Measurements from ENCODE around the gene GAREM2.

The GAREM2 gene

DNA sequence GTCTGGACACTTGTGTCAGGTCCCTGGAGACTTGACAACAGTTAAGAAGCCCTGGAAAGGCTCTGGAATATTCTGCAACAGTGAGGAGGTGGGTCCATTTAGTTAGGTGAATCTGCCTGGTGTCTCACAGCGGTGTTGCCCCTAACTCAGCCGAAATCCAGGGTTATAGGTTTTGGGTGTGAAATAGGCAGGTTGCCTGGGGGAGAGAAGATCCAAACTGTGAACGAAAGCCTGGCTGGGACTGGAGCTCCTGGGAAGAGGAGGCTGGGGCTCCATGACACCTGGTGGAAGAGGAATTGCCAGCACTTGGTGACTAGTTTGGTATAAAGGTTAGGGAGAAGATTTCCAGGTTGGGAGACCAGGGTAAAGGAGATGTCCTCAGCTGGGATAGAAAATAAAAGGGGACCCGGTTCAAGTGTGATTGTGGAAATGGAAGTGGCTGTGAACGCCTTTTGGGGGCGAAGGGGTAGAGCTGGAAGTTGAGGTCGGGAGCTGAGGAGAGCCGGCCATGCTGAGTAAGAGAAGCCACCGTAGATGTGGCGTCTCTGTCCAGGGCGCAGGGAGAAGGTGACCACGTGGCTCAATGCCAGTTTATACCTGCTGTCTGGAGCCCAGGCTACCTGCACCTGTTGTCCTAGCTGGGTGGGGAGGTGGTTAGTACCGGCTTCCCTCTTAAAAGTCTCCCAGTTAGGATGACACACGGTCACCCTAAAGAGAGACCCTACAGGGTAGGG, 3.0 kb upstream of the GAREM2 start:
- no peak for DNase-seq

DNA sequence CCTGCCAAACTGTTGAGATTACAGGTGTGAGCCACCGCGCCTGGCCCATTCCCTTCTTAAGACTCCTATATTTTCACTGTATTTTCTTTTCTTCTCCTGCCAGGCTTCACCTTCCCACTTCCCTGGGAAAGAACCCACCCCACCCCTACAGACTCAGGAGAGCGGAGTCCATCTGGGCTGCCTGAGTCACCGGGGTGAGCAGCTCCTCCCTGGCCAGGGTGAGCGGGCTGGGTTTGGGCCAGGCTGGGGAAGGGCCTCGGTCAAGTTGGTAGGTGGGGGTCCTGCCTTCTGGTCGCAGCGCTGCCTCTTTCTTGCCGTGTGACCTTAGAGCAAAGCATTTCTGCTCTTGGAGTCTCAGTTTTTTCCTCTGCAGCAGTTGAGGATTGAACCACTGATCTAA, 2.1 kb upstream of the GAREM2 start:
- DNase-seq = no peak

DNA sequence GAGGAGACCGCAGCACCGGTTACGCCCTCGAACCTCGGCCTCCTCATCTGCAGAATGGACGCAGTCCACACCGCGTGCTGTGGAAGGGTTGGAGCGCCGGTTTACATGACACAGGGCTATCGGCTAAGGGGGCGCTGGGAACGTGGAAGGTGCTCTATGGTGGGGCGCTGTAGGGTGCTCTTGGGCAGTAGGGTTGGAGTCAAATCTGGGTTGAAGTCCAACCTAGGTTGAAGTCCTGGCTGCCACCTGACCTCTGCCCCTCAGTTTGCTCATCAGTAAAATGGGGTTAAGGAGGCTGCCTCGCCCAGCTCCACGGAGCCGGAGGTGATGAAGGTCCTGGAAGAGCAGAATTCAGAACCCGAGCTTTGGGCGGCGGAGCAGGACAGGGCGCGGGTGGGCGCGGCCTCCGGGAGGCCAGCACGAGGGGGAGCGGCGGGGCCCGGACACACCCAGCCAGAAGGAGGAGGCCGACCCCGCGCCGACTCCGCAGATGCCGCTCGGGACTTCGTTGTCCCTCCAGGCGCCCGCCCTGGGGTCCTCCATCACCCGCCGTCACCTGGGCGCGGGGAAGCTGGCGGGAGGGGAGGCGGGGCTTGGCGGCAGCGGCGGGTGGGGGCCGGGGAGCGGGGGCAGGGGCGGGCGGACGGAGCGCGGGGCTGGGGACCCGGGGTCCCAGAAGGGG, 558 bp upstream of the GAREM2 start:
- peak in 1 of 56 donors; percentile 36 for DNase-seq

DNA sequence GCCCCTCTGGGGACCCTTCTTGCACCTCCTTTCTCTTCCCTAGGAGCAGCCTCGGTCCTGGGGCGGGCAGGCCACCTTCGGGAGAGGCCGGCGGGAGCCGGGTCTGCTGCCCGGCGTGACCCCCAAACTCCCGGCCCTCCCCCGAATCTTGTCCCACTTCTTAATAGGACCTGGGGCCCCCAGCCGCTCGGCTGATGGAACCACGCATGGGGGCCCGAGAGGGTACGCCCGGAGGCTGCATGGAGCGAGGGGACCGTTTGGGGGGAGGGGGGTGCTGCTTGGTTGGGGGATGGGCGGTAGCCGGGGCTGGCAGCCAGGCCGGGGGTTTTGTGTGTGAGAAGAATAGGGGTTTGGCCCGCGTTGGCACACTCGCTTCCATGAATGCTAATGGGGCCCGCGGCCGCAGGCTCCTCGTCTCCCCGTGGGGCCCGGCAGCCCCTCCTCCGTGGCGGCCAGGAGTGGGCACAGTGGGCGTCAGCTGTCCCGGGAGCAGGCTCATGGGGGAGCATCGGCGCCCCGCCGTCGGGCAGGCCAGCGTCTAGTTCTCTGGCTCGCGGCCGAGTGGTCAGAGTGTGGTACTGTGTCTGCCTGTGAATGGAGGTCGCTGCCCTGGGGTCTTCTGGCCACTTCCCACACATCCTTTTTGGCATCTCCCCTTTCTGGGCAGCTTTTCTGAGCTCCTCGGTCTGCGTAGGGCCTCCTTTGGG, 1.0 kb downstream of the GAREM2 start:
- DNase-seq = peak in 38 of 56 donors; percentile 23 to 81 (median 52)

GRCh38 chr2:26174691-26175465, 2.0 kb downstream of the GAREM2 start:
- no peak for DNase-seq

- DNase-seq = no peak
Observed at GRCh38 chr2:26175466-26176278, 2.8 kb downstream of the GAREM2 start.

GRCh38 chr2:26176279-26176615, 3.4 kb downstream of the GAREM2 start:
- no peak for DNase-seq

DNA sequence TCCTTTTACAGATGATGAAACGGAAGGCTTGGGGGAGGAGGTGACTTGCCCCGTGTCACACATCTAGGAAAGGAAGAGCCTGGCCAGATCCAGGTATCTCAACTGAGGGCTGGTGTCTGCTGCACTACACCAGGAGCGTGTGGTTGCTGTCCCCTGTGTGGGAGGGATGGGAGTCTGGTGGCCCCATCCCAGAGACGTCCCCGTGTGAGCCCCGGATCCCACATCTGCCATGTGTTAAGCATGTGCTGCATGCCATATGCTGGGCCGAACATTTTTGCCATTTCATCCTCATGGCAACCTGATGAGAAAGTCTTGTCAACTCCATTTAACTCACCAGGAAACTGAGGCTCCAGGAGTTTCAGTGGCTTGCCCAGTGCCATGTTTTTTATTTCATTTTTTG, 4.2 kb downstream of the GAREM2 start:
- DNase-seq = no peak

DNA sequence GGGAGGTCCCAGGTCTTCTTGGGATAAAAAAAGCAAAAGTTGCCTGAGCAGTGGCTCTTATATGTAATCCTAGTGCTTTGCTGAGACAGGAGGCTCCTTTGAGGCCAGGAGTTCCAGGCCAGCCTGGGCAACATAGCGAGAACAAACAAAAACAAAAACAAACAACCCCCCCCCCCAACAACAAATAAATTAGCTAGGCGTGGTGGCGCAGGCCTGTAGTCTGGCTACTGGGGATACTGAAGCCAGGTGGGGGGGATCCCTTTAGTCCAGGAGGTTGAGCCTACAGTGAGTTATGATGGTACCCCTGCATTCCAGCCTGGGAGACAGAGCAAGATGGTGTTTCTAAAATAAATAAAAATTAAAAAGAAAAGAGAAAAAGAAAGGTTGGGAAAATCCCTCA, 5.4 kb downstream of the GAREM2 start:
- DNase-seq = no peak

DNA sequence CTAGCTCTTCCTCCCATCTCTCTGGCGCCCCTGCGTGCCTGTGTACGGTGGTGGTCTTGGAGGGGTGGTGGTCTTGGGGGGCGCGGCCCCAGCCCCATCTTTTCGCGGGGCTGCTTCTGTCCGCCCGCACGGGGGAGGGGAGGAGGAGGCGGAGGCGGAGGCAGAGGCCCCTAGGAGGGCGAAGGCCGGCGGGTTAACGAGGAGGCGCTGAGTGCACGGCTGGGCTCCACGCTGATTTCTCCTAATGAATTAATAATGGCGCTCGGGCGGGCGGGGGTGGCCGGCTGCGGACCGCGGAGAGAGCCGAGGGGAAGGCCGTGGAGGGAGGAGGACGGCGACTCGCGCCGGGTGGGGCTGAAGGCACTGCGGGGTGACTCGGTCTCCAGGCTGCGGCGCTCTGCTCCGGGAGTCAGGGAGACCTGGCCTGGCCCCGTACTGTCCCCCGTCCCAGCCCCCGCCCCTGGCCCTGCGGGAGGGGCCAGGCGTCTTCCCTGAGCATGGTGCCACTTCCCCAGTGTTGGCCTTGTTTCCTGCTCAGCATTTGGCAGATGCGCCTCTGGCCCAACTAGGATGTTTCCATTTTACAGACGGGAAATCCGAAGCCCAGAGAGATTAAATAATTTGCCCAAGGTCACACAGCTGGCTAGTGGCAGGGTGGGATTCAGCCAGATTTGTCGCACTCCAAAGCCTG, 6.0 kb downstream of the GAREM2 start:
- DNase-seq = peak in 15 of 56 donors; percentile 20 to 66 (median 36)

DNA sequence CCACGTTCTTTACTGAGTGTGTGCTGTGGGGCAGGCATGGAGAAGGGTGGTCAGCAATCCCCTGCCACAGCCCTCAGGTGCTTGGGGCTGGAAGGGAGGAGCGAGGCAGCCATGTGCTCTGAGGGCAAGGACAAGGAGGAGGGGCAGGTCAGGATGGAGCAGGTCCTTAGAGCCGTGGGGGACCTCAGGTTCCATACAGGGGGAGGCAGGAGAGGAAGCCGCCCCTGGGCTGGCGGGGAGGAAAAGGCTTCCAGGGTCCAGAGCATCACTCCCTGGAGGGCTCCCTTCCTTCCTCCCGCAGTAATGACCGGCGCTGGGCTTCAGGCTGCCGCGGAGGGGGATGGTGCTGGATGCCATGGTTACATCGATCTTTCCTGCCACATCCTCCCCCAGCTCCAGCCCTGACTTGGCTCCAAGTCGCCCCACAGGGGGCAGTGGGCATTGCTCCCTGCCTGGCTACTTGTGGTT, 6.6 kb downstream of the GAREM2 start:
- DNase-seq = peak in 17 of 56 donors; percentile 23 to 71 (median 35)

GRCh38 chr2:26182441-26182840, 9.6 kb downstream of the GAREM2 start:
- DNase-seq = no peak

- no peak for DNase-seq
Observed at GRCh38 chr2:26182887-26183630, 10.2 kb downstream of the GAREM2 start.

DNA sequence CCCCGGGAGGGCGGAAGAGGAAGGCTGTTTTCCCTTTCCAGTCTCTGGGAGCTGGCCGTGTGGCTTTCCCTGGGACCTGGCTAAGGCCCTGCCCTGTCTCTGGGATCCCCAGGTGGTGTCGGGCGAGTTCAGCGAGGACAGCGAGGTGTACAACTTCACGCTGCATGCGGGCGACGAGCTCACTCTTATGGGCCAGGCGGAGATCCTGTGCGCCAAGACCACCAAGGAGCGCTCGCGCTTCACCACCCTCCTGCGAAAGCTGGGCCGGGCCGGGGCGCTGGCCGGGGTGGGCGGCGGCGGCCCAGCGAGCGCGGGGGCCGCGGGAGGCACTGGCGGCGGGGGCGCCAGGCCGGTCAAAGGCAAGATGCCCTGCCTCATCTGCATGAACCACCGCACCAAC, 11.2 kb downstream of the GAREM2 start:
- DNase-seq = no peak

- peak in 1 of 56 donors; percentile 21 for DNase-seq
Observed at GRCh38 chr2:26184555-26185303, 11.8 kb downstream of the GAREM2 start.

DNA sequence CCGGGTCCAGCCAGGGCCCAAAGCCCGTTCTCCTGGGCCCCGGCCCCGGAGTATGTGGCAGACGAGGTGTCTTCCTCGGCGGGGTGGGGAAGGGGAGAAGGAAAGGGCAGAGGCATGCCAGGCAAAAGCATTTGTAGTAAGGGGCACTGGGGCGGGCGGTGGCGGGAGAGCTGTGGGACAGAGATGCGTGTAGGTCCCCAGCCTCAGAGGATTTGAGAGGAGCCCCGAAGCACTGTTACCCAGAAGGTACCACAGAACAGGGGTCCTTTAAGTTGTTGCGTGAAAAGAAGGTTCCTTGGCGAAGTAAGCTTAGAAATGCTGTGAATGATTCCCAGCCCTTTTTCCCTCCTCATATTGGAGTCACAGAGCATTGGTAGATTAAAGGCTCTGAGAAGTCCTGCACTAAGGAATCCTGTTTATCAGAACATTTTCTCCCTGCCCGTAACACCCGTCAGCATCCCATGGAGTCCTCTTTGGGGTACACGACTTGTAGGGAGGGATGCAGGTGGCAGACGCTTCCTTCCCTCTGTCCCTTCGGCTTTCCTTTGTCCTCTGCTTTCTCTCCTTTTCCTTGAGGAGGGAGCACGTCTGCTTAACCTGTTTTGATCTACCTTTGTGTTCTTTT, 12.5 kb downstream of the GAREM2 start:
- no peak for DNase-seq

GRCh38 chr2:26185954-26186770, 13.3 kb downstream of the GAREM2 start:
- DNase-seq = no peak
